K562 (cell line): ENCODE data around the gene CUL5. TPM values are rescaled to one million over a fixed set of nuclear protein-coding genes. Genes with fewer than 3 reads are reported as not detected.

Experiments used
- ARNT ChIP-seq, 2 experiments: fragments of 450-650 bp; IDR thresholded peaks; 2 replicates each; pipeline ENCODE4 v1.6.1; 2016; ENCODE audit warnings: mild to moderate bottlenecking in 1 of 2
- BCOR ChIP-seq: fragments of 450-650 bp; IDR thresholded peaks from 2 replicates; pipeline ENCODE4 v1.6.1; 2016
- BRD9 ChIP-seq: fragments of 450-650 bp; IDR thresholded peaks from 2 replicates; pipeline ENCODE4 v1.6.1; 2018; ENCODE audit warnings: low read depth; ENCODE audit not compliant: partially characterized antibody
- CBX5 ChIP-seq: IDR thresholded peaks from 2 replicates; pipeline ENCODE4 v1.6.1; 2014; ENCODE audit warnings: low read depth, borderline replicate concordance
- DDX20 ChIP-seq: fragments of 450-650 bp; IDR thresholded peaks from 2 replicates; pipeline ENCODE4 v1.6.1; 2016; ENCODE audit warnings: missing genetic modification characterization, low read depth, mild to moderate bottlenecking, missing compliant biosample characterization, moderate library complexity
- DEAF1 ChIP-seq: fragments of 450-650 bp; formaldehyde crosslinking; IDR thresholded peaks from 2 replicates; pipeline ENCODE4 v1.4.0; 2020; ENCODE audit warnings: mild to moderate bottlenecking, moderate library complexity
- DMBX1 ChIP-seq: fragments of 250-450 bp; sonication (Bioruptor Pico); IDR thresholded peaks from 2 replicates; pipeline ENCODE4 v1.8.0; 2022; ENCODE audit warnings: inconsistent platforms, mild to moderate bottlenecking, moderate library complexity, borderline replicate concordance
- DPF2 ChIP-seq: fragments of 450-650 bp; IDR thresholded peaks from 2 replicates; pipeline ENCODE4 v1.6.1; 2016
- HCFC1 ChIP-seq: IDR thresholded peaks from 2 replicates; pipeline ENCODE4 v1.6.1; 2012; ENCODE audit warnings: low read depth, low read length, improper control_type of control experiment
- HDAC8 ChIP-seq: fragments of 450-650 bp; IDR thresholded peaks from 2 replicates; pipeline ENCODE4 v1.6.1; 2016; ENCODE audit warnings: mild to moderate bottlenecking, missing genetic modification characterization, moderate library complexity, missing compliant biosample characterization
- IFI16 ChIP-seq: fragments of 250-450 bp; sonication (Bioruptor Pico); IDR thresholded peaks from 2 replicates; pipeline ENCODE4 v2.1.2; 2022; ENCODE audit warnings: mild to moderate bottlenecking, inconsistent platforms
- KAT2B ChIP-seq: IDR thresholded peaks from one replicate; pipeline ENCODE4 v1.6.1; 2012; ENCODE audit warnings: low read depth, mild to moderate bottlenecking, control low read depth, inconsistent platforms, low read length, moderate library complexity
- KAT8 ChIP-seq: fragments of 450-650 bp; IDR thresholded peaks from 2 replicates; pipeline ENCODE4 v1.6.1; 2016; ENCODE audit warnings: low read depth, mild to moderate bottlenecking
- L3MBTL2 ChIP-seq: fragments of 450-650 bp; IDR thresholded peaks from 2 replicates; pipeline ENCODE4 v1.6.1; 2016; ENCODE audit warnings: mild to moderate bottlenecking, moderate library complexity
- NCOA4 ChIP-seq: fragments of 450-650 bp; IDR thresholded peaks from 2 replicates; pipeline ENCODE4 v1.6.1; 2018; ENCODE audit warnings: mild to moderate bottlenecking; ENCODE audit not compliant: partially characterized antibody
- NFE2 ChIP-seq: IDR thresholded peaks from 2 replicates; pipeline ENCODE4 v1.6.1; 2014; ENCODE audit warnings: antibody characterized with exemption, low read depth
- PTTG1 ChIP-seq: fragments of 450-650 bp; IDR thresholded peaks from 2 replicates; pipeline ENCODE4 v1.6.1; 2016; ENCODE audit warnings: low read depth, mild to moderate bottlenecking, missing genetic modification characterization, missing compliant biosample characterization
- RHOXF2B ChIP-seq: fragments of 250-450 bp; sonication (Bioruptor Pico); conservative IDR thresholded peaks from 2 replicates; pipeline ENCODE4 v1.5.1; 2021
- SMAD4 ChIP-seq: fragments of 250-450 bp; sonication (Bioruptor Pico); conservative IDR thresholded peaks from 2 replicates; pipeline ENCODE4 v1.8.0; 2021; ENCODE audit warnings: inconsistent platforms, mild to moderate bottlenecking, moderate library complexity
- STAT6 ChIP-seq: sonication (generic); formaldehyde crosslinking; IDR thresholded peaks from 2 replicates; pipeline ENCODE4 v1.8.1; 2023; ENCODE audit warnings: mild to moderate bottlenecking, missing genetic modification reagents
- TAF15 ChIP-seq: fragments of 200-400 bp; formaldehyde crosslinking; IDR thresholded peaks from 2 replicates; pipeline ENCODE4 v1.6.1; 2017; ENCODE audit warnings: mild to moderate bottlenecking, low read depth, low read length, moderate library complexity
- U2AF2 ChIP-seq: fragments of 200-400 bp; formaldehyde crosslinking; optimal IDR thresholded peaks from 2 replicates; pipeline ENCODE3; 2017; ENCODE audit warnings: low read depth, mild to moderate bottlenecking, low read length
- YY1 ChIP-seq, 3 experiments: IDR thresholded peaks; 2 replicates each; pipeline ENCODE4 v1.6.1; 2011; ENCODE audit warnings: low read length in 2 of 3, mild to moderate bottlenecking in 2 of 3, moderate library complexity in 2 of 3, borderline replicate concordance in 1 of 3, control low read depth in 1 of 3, low read depth in 1 of 3; ENCODE audit not compliant: insufficient read depth in 3 of 3, insufficient replicate concordance in 2 of 3, control insufficient read depth in 1 of 3, insufficient read length in 1 of 3; ENCODE audit errors: extremely low read depth in 1 of 3
- ZFP1 ChIP-seq: fragments of 450-650 bp; formaldehyde crosslinking; IDR thresholded peaks from 2 replicates; pipeline ENCODE4 v1.4.0; 2020; ENCODE audit warnings: mild to moderate bottlenecking, mixed read lengths
- ZNF436 ChIP-seq: fragments of 250-450, 450-650 bp; sonication (Bioruptor Pico); formaldehyde crosslinking; IDR thresholded peaks from 2 replicates; pipeline ENCODE4 v1.7.0; 2020; ENCODE audit warnings: mild to moderate bottlenecking
- ZNF764 ChIP-seq: fragments of 250-450 bp; sonication (Bioruptor Pico); IDR thresholded peaks from 2 replicates; pipeline ENCODE4 v1.4.0; 2020; ENCODE audit warnings: low read depth, mild to moderate bottlenecking, moderate library complexity
- polyA plus RNA-seq, 8 experiments: library from polyadenylated mRNA; depleted of rRNA in 4 of 8; stranded (reverse) in 5 of 8; unstranded in 3 of 8; fragments of >200 nt; fragmentation: Nextera tagmentation in 2 of 8; fragmentation: Illumina TruSeq in 1 of 8; extraction: Ambion mirVana in 2 of 8; extraction: Trizol in 1 of 8; gene quantifications; 2 replicates each; pipeline versions ENCODE4 v1.2.1 to v1.2.3, GENCODE V29; 2011 to 2014; ENCODE audit warnings: inconsistent platforms in 1 of 8, missing spikeins in 1 of 8
- total RNA-seq, 7 experiments: library from RNA; depleted of rRNA in 6 of 7; stranded (reverse); fragments of >200 nt in 6 of 7; fragmentation: Illumina TruSeq in 2 of 7; extraction: Trizol in 2 of 7; gene quantifications; 2 replicates each; pipeline versions ENCODE4 v1.2.1 to v1.2.3, GENCODE V29; 2011 to 2021; ENCODE audit warnings: low replicate concordance in 1 of 7

Gene CUL5
- total and polyA plus RNA-seq, 9 of the 15 experiments (the other 6 are each of a cell fraction or from before 2014, with no cell fraction given) = 14.3 to 45.9 (median 23.0) TPM

GRCh38 chr11:108008656-108009496 is at the start of gene CUL5 (continued):
- TF ChIP-seq KAT2B (no peak), TAF15 (no peak), L3MBTL2 (peak; percentile 90), SMAD4 (peak; percentile 85), IFI16 (CRISPR knock-in tag) (no peak), DDX20 (tag) (no peak), RHOXF2B (CRISPR knock-in tag) (0 out of 2 replicates have a peak, but pooled peaks have one; percentile 7), PTTG1 (no peak), BCOR (peak; percentile 7; the same call in 1 of the 2 replicates), HDAC8 (tag) (peak; percentile 76), ZNF436 (CRISPR knock-in tag) (no peak), ZNF764 (no peak), NCOA4 (no peak), ZFP1 (CRISPR knock-in tag) (no peak), NFE2 (0 out of 2 replicates have a peak, but pooled peaks have one; percentile 1), DPF2 (no peak; the same call in 1 of the 2 replicates), BRD9 (peak; percentile 85), U2AF2 (no peak), DEAF1 (CRISPR knock-in tag) (peak; percentile 55), DMBX1 (0 out of 2 replicates have a peak, but pooled peaks have one; percentile 69), HCFC1 (peak; percentile 39; the same call in 1 of the 2 replicates), YY1 (IDR thresholded peaks at IDR 0.05; ENCODE audit: borderline replicate concordance in 1 of 3, control insufficient read depth in 1 of 3, extremely low read depth in 1 of 3, insufficient read depth in 3 of 3, insufficient read length in 1 of 3, insufficient replicate concordance in 2 of 3, low read depth in 1 of 3, low read length in 2 of 3) (peak; percentile 57 to 88 (median 73)), ARNT (IDR thresholded peaks at IDR 0.05) (no peak), STAT6 (CRISPR knock-in tag) (peak; percentile 96), CBX5 (0 out of 2 replicates have a peak, but pooled peaks have one; percentile 40), KAT8 (no peak)
